BLaER1 (cell line): ENCODE measurements around the gene FAM83F.

ENCODE experiments used
- H3K27ac ChIP-seq: shearing (Covaris generic); formaldehyde crosslinking; 2 replicates; pipeline ENCODE4 v1.8.1; 2022
- H3K27me3 ChIP-seq: shearing (Covaris generic); formaldehyde crosslinking; 2 replicates; pipeline ENCODE4 v1.8.1; 2022
- H3K36me3 ChIP-seq: shearing (Covaris generic); formaldehyde crosslinking; 2 replicates; pipeline ENCODE4 v1.8.1; 2022
- H3K4me1 ChIP-seq: shearing (Covaris generic); formaldehyde crosslinking; 2 replicates; pipeline ENCODE4 v1.8.1; 2022
- H3K4me2 ChIP-seq: shearing (Covaris generic); formaldehyde crosslinking; 2 replicates; pipeline ENCODE4 v1.8.1; 2022
- H3K4me3 ChIP-seq: shearing (Covaris generic); formaldehyde crosslinking; 2 replicates; pipeline ENCODE4 v1.8.1; 2022
- H3K9ac ChIP-seq: shearing (Covaris generic); formaldehyde crosslinking; 2 replicates; pipeline ENCODE4 v1.8.1; 2022
- H3K9me3 ChIP-seq: shearing (Covaris generic); formaldehyde crosslinking; 2 replicates; pipeline ENCODE4 v1.8.1; 2022
- H4K20me1 ChIP-seq: shearing (Covaris generic); formaldehyde crosslinking; 2 replicates; pipeline ENCODE4 v1.8.1; 2022
- Cebpa-rat ChIP-seq: shearing (Covaris generic); IDR thresholded peaks from 2 replicates; pipeline ENCODE4 v1.8.1; 2022

FAM83F gene

DNA sequence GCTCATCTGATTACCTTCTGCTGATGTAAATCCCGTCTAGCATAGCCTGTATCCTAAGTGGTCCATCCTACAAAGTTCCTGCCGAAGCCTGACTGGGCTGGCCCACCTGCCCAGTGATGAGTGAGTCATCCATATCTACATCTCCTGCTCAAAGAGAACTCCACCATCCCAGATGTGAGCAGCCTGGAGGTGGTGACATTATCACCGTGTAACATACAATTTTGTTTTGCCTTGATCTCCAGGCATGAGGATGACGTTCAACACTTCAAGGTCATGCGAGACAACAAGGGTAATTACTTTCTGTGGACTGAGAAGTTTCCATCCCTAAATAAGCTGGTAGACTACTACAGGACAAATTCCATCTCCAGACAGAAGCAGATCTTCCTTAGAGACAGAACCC, 29.0 kb upstream of the FAM83F start:
- H3K4me1 ChIP-seq = peaks cover 32% of the 10 kb centered on the region

DNA sequence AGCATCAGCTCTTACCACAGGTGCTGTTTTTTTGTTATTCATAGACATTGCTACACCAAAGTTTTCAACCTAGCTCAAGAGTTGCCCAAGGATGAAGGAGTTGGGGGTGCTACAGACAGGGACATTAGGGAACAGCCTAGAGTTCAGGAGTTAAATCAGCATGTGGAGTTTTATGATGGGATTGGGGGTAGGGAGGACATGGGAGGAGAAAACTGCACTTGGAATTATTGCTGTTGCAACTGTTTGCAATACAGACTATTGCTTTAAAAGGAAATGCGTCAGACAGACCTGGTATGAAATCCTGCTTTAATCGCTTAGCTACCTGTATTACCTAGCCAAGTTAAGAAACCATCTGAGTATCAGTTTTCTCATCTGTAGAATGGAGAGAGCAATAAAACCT, 28.3 kb upstream of the FAM83F start:
- peaks cover 25% of the 10 kb centered on the region for H3K4me1 ChIP-seq
- no peak overlapping the region for H3K27ac ChIP-seq
- no peaks in the 10 kb centered on the region for H4K20me1 ChIP-seq
- H3K36me3 ChIP-seq = no peaks in the 10 kb centered on the region
- H3K9ac ChIP-seq = no peak overlapping the region
- no peaks in the 10 kb centered on the region for H3K27me3 ChIP-seq
- TF ChIP-seq Cebpa-rat = no peak
- no peak overlapping the region for H3K4me2 ChIP-seq
- H3K9me3 ChIP-seq = no peaks in the 10 kb centered on the region
- H3K4me3 ChIP-seq = no peak overlapping the region

More for the DNA sequence above, 29.0 kb upstream of the FAM83F start:
- TF ChIP-seq Cebpa-rat = no peak
- Histone ChIP-seq H3K27ac (no peak overlapping the region), H3K4me3 (no peak overlapping the region), H3K4me2 (no peak overlapping the region), H3K9ac (no peak overlapping the region), H3K27me3 (no peaks in the 10 kb centered on the region), H4K20me1 (no peaks in the 10 kb centered on the region), H3K36me3 (no peaks in the 10 kb centered on the region), H3K9me3 (no peaks in the 10 kb centered on the region)

DNA sequence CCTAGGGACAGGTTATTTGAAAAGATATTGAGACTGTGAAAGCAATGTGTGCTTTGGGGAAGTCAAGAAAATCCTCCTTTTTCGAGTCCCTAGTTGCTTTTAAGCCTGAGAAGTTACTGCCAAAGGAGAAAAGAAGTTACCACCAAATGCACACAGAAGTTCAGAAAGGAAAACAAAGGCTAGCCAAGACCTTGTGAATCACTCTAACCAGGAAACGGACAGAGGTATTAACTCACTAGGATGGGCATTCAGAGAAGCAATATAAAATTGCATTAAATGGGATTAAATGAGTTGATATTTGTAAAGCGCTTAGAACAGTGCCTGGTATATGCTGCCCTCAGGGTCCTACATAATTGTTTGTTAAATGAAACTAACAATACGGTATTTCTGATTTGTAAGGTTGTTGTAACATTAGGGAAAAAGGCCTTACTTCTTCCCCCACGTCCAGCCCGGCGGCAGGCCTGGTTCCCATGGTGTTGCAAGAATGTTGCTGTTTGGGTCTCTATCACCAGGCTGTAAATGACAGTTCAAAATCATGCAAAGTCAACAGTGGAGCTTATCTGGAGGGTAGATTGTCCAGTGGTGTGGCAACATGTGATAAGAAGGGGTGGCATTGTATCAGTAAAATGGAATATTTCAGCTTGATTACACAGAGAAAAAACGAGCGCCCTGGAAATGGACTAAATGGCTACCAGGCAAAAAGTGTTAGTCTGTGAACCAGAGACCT, 27.5 kb upstream of the FAM83F start:
- Histone ChIP-seq H3K9ac (no peak overlapping the region), H3K4me3 (no peak overlapping the region), H3K4me1 (peaks cover 17% of the 10 kb centered on the region), H3K36me3 (no peaks in the 10 kb centered on the region), H3K27me3 (no peaks in the 10 kb centered on the region), H3K27ac (no peak overlapping the region), H3K4me2 (no peak overlapping the region), H3K9me3 (no peaks in the 10 kb centered on the region), H4K20me1 (no peaks in the 10 kb centered on the region)
- no peak for TF ChIP-seq Cebpa-rat

- H3K4me3 ChIP-seq = no peak overlapping the region
- H3K36me3 ChIP-seq = no peaks in the 10 kb centered on the region
- no peak overlapping the region for H3K27ac ChIP-seq
- H3K4me1 ChIP-seq = peaks cover 8% of the 10 kb centered on the region; the same call in 1 of the 2 replicates
- H3K27me3 ChIP-seq = no peaks in the 10 kb centered on the region
- no peak for TF ChIP-seq Cebpa-rat
- H3K9me3 ChIP-seq = no peaks in the 10 kb centered on the region
- no peak overlapping the region for H3K4me2 ChIP-seq
- no peaks in the 10 kb centered on the region for H4K20me1 ChIP-seq
- H3K9ac ChIP-seq = no peak overlapping the region
These were observed 26.5 kb upstream of the FAM83F start for GRCh38 chr22:39967996-39968972.

GRCh38 chr22:39970742-39971141, 24.0 kb upstream of the FAM83F start:
- Histone ChIP-seq H3K27ac (no peak overlapping the region), H4K20me1 (no peaks in the 10 kb centered on the region), H3K36me3 (no peaks in the 10 kb centered on the region), H3K9ac (no peak overlapping the region), H3K4me1 (no peaks in the 10 kb centered on the region), H3K27me3 (no peaks in the 10 kb centered on the region), H3K9me3 (no peaks in the 10 kb centered on the region), H3K4me3 (no peak overlapping the region), H3K4me2 (no peak overlapping the region)
- no peak for TF ChIP-seq Cebpa-rat

DNA sequence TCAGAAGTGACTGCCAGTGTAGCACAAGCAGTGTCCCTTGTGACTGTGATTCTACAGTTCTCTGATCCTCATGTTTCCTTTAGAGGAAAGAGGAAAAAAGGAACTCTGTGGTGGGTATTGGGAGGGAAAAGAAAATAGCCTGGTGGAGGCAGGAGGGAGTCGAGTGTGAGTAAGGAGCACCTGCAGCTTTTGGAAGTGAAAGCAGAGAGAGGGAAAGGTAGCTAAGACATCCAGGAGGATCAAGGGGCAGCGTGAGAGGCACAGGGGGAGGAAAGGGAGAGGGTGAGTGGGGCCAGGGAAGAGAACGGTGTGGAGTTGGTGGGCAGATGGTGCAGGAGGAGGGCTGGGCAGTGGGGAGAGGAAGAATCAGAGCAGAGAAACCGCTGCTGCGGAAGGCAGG, 22.1 kb upstream of the FAM83F start:
- Histone ChIP-seq H3K9ac (no peak overlapping the region), H3K9me3 (no peaks in the 10 kb centered on the region), H3K4me3 (no peak overlapping the region), H3K36me3 (no peaks in the 10 kb centered on the region), H3K4me1 (no peaks in the 10 kb centered on the region), H4K20me1 (no peaks in the 10 kb centered on the region), H3K27me3 (no peaks in the 10 kb centered on the region), H3K4me2 (no peak overlapping the region), H3K27ac (no peak overlapping the region)
- no peak for TF ChIP-seq Cebpa-rat

GRCh38 chr22:39973656-39974055, 21.1 kb upstream of the FAM83F start:
- Histone ChIP-seq H3K9me3 (no peaks in the 10 kb centered on the region), H3K4me2 (no peak overlapping the region), H3K27ac (no peak overlapping the region), H3K4me1 (no peaks in the 10 kb centered on the region), H3K4me3 (no peak overlapping the region), H3K9ac (no peak overlapping the region), H3K36me3 (no peaks in the 10 kb centered on the region), H4K20me1 (no peaks in the 10 kb centered on the region), H3K27me3 (no peaks in the 10 kb centered on the region)
- no peak for TF ChIP-seq Cebpa-rat

GRCh38 chr22:39974065-39974464, 20.7 kb upstream of the FAM83F start:
- Histone ChIP-seq H3K27ac (no peak overlapping the region), H3K4me2 (no peak overlapping the region), H3K4me1 (no peaks in the 10 kb centered on the region), H3K36me3 (no peaks in the 10 kb centered on the region), H3K9me3 (no peaks in the 10 kb centered on the region), H3K27me3 (no peaks in the 10 kb centered on the region), H3K9ac (no peak overlapping the region), H4K20me1 (no peaks in the 10 kb centered on the region), H3K4me3 (no peak overlapping the region)
- no peak for TF ChIP-seq Cebpa-rat

- Histone ChIP-seq H3K9me3 (no peaks in the 10 kb centered on the region), H4K20me1 (no peaks in the 10 kb centered on the region), H3K4me2 (no peak overlapping the region), H3K9ac (no peak overlapping the region), H3K4me1 (no peaks in the 10 kb centered on the region), H3K27me3 (no peaks in the 10 kb centered on the region), H3K4me3 (no peak overlapping the region), H3K27ac (no peak overlapping the region), H3K36me3 (no peaks in the 10 kb centered on the region)
- TF ChIP-seq Cebpa-rat = no peak
These were observed 15.7 kb upstream of the FAM83F start for GRCh38 chr22:39979048-39979447.

DNA sequence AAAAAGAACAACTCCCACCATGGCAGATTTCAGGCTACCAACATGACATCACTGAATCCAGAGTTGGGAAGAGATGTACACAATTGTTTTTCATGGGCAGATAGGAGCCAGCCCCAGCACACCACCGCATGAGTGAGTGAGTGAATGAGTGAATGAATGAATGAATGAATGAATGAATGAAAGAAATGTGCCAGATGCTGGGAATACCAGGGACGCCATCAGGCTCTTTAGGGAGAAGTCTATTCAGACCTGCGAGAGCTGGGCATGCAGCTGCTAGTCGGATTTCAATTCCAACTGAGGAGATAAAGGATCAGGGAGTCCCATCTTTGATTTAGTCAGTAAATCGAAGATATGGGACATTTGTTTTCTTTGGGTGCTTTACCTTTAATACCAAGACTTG, 15.3 kb upstream of the FAM83F start:
- no peak overlapping the region for H3K4me3 ChIP-seq
- H3K27ac ChIP-seq = no peak overlapping the region
- H3K4me1 ChIP-seq = peaks cover 3% of the 10 kb centered on the region; the same call in 1 of the 2 replicates
- H3K4me2 ChIP-seq = no peak overlapping the region
- H3K9ac ChIP-seq = no peak overlapping the region
- no peaks in the 10 kb centered on the region for H3K9me3 ChIP-seq
- H3K27me3 ChIP-seq = no peaks in the 10 kb centered on the region
- H4K20me1 ChIP-seq = no peaks in the 10 kb centered on the region
- H3K36me3 ChIP-seq = no peaks in the 10 kb centered on the region
- no peak for TF ChIP-seq Cebpa-rat
